CD4-positive, alpha-beta T cell treated with Interleukin-6 for 4 hours (primary cell): Measurements from ENCODE around the gene MTMR1.

ENCODE experiments used
- DNase-seq: peaks from one replicate; pipeline ENCODE4 v3.0.0-alpha.2; 2020; ENCODE audit warnings: mixed read lengths

Gene MTMR1

DNA sequence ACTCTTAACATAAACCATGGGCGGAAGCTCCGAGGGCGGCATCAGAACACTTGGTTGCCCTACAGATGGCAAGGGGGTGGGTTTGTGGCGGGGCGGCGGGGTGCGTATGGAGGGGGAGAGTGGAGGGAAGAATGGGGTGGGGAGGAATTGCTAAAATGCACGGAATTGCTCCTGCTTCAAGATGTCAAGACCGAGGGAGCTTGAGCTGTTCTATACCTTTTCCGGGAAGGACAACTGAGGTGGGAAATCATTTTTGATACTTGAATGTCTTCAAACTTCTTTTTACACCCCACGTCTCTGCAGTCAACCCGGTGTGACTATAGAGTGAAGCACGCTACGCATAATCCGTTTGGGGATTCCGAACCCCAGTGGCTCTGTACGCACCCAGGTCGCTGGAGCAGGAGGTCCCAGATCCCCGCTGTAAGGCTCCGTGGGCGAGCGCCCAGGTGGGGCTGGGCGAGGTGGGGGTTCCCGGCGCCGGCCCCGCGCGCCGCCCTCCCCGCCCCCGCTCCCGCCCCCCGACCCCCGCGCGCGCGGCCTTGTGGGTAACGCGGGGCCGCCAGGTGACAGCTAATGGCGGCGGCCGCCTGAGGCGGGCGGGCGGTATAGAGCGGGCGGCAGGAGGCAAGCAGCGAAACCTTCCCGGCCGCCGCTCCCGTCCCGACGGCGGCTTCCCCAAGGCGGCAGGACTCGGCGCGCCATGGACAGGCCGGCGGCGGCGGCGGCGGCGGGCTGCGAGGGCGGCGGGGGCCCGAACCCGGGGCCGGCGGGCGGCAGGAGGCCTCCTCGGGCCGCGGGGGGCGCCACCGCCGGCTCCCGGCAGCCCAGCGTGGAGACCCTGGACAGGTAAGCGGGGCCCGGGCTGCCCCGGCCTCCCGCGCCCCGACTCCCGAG, at the start of gene MTMR1:
Gene MTMR1, plus strand, starts transcription at position 566 of the 894 bp plus-strand sequence. Its CDS starts 135 bp downstream, at position 701.
- peak; percentile 62 for DNase-seq

DNA sequence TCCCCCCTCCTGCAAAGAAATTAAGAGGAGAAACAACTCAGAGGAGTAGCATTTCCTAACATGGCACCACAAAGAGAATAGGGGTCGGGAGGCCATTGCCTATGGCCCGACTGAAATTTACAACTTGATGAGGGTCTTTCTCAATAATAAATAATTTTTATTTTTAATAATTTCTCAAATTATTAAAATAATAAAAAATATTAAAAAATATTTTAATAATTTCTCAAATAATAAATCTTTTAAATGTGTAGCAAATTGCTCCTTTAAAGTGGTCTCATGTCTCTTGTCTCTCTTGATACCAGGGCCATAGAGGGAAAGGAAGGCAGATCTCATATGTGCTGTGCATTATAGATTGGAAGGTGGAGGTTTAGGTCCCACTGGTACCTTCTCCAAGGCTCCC, 49.2 kb upstream of the MTMR1 start:
- no peak for DNase-seq

DNA sequence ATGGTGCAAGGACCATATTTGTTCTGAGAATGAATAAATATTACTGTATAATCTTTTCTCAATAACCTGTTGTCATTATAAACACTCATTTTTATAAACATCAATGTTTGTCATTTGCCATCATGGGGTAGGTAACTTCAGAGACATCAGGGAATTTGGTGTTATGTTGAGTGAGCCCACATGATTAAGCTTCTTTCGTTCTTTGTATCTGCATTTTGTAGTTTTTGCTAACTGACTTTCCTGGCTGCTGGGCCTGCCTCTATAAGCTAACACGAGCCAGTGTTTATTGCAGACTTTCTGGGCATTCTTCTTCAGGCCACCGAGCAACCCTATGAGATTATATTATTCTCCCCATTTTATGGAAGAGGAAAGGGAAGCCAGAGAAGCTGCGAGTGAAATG, 48.8 kb upstream of the MTMR1 start:
- no peak for DNase-seq

DNA sequence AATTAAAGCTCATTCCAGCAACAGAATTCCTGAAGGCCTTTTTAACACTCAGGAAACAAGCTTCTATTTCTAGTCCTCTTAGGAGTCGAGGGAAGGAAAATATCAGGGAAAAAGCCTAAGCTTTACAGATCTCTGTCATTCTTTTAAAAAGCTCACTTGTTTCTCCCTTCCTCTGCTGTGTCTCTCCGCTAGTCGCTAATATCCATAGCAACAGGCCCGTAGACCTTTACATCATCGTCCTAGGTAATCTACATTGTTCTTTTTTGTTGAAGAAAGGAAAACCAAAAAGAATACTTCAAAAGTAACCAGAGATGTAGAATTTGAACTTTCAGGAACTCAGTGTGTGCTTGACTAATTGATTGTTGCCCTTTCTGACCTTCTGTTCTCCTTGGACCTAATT, 45.9 kb upstream of the MTMR1 start:
- no peak for DNase-seq

DNA sequence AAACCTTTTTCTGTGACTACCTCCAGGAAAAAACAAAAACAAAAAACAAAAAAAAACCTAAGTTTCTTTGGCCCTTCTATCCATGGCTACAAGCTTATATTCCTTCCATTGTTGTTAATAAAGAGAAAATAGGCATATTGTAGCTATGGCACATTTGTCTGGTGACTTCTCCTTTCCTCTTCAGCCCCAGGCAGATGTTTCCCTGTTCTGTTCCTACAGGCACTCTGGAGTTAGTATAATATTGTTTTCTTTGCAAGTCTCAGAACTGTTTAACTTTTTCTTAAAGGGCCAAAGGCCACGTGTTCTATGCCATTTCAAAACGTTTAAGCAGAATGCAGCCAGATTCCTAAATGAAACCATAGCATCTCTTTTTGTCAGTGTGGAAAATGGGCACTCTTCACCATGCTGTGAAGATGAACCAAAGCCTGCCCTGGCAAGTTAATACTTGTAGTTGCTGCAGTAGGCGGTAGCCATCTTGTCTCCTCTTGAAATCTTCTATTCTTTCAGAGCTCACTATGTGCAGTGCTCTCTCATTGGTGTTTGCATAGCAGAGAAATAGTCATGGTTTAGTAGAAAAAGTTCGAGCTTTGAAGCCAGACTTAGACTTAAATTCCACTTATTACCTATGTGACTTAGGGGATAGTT, 44.8 kb upstream of the MTMR1 start:
- no peak for DNase-seq

DNA sequence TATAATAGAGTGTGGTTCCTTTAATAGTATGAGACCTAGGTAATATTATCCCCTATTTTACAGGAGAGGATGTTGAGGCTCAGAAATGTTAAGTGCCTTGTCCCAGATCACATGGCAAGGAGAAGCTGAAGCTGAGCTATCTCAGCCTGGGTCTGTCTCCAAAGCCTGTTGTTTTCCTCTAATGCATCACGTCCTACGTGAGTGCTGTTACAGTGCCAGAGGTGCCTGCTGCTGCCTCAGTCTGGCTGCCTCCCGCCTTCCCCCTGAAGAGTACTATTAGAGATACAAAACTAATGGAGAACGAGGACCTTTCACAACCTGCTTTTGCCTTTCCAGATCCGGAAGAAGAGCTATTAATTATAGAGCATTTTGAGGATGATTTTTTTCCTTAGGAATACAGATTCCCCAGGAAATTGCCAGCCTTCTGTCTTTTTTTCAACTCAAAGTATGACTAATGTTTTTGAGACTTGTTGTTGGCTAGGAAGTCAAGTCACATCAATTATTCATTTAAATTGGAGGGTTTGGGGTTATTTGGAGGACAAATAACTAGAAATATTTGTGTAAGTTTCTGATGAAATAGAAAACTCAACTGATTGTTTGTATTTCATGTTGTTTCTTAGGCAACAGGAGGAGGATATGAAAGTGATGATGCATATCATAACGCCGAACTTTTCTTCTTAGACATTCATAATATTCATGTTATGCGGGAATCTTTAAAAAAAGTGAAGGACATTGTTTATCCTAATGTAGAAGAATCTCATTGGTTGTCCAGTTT, 43.9 kb upstream of the MTMR1 start:
- DNase-seq: no peak

DNA sequence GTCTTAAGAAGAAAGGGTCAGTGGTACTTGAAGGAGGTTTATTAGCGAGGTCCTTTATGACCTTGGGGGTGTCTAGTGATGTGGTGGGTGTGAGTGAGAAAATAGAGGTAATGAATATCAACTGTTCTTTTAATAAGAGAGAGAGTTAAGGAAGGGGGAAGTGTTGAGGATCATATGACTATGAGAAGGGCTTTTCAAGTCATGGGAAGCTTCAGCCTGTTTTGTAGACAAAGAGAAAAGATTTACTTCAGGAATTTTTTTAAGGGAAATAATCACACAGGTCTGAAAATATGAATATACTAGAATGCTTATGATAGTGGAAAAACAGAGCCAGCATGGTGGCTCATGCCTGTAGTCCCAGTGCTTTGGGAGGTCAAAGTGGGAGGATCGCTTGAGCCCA, 41.3 kb upstream of the MTMR1 start:
- DNase-seq: no peak

DNA sequence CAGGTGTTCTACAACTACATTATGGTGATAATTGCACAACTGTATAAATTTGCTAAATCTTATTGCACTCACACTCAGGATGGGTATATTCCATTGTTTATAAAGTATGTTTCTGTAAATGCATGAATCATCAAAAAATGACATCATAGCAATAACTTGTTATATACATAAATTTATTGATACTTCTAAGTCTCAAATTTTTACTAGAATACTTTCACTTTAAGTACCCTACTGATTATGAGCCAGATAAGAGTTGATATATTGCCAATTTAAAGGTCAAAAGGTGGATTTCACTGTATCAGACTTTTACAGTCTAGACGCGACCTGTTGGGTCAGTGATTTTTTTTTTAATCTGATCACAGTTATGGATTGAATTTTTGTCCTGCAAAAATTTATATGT, 37.4 kb upstream of the MTMR1 start:
- DNase-seq: no peak

DNA sequence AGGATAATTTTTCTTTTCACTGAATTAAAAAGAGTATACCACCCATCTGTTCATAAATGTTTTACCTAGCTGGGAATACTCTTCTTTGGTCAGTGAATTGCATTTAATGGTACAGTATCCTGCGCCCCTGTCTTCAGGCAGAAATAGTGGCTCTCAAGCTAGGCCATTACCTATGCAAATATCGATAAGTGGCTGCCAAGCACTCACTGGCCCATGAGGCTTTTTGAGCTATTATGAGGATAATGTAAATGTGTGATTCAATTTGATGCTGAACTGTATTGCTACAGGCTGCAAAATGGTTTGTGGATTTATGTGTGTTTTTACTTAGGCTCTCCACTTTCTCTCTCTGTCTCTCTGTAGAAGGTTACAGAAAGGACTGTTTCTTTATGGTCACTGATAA, 30.1 kb upstream of the MTMR1 start:
- no peak for DNase-seq

DNA sequence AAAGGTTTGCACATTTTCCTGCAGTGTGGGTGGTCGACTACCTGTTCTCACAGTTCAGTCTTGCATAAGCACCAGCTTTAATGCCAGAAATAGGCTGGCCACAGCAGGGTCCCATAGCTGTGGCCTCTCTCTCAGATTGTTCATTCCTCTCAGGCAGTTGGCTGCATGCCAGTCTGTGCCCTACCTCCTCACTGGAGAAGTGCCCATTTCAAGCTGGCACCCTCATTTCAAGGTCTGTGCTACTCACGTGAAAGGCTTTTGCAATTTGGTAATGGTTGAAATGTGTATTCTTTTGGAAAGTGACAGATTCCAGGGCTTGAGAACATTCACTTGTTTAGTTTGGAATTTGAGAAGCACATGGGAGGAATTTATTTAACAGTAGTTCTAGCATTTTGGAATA, 28.9 kb upstream of the MTMR1 start:
- no peak for DNase-seq

DNA sequence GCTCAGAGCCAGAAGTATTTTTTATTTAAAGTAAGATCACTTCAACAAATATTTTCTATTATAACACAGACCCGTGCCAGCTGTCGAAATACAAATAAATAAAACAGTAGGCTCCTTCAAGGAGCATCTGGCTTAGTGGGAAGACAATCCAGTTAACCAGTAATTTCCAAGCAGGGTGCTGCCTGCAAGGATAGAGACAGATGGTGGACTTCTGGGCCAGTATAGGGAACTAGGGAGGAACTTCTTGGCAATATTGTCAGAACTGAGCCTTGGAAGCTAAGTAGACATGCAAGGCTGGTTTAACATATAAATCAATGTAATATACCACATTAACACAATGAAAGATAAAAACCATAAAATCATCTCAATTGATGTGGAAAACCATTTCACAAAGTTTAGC, 17.0 kb upstream of the MTMR1 start:
- no peak for DNase-seq

DNA sequence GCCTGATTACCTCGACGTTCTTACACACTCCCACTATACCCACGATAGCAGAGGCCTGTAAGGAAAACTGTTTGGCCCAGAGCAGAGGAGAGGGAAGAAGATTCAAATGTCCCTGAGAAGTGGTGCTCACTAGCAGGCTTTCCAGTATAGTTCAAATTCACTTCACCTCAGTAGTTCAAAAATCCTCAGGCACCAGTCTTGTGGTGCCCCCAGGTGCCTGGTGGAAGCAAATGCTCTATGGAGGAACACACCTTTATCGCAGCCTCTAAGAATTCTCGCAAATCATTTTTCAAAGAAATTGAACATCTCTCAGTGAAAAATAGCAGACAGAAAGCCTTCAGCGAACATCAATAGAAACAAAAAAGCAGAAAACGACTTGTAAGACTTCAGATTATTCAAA, 12.2 kb upstream of the MTMR1 start:
- no peak for DNase-seq

DNA sequence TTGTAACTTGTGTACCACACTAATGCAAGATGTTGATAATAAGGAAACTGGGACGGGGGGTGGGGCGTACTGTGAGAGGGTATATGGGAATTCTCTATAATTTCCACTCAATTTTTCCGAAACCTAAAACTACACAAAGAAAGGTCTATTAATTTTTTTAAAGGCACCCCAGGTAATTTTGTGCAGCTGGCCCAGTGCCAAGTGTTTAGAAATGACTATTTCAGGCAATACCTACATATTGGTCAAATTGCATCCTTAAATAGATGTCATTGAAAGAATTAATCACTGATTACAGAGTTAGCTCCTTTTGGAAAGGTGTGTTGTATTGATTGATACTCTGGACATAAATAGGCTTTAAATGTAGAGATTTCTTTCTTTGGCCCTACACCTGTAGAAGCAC, 10.1 kb upstream of the MTMR1 start:
- DNase-seq: no peak

DNA sequence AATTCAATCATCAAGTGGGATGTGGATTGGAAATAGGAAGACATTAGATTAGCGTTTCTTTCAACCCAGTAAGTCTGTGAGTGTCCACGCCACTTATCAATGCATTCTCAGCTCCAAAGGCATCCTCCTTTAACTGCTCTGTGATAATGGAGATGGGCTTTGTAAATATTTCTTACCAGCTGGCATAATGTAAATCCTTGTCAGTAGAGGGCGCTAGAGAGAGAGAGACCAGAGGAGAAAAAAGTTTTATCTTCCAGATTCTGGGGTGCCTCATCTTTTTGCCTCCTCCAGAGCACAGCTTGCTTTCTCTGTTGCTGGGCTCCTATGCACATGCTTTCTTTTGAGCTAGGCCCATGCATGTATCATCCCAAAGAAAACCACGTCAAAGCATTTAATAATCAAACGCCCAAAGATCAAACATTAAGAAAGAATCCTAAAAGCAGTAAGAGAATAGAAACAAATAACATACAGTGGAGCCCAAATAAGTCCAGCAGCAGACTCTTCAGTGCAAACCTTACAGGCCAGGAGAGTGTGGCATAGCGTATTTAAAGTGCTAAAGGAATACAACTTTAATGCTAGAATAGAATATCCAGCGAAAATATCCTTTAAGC, 9.6 kb upstream of the MTMR1 start:
- peak; percentile 33 for DNase-seq

DNA sequence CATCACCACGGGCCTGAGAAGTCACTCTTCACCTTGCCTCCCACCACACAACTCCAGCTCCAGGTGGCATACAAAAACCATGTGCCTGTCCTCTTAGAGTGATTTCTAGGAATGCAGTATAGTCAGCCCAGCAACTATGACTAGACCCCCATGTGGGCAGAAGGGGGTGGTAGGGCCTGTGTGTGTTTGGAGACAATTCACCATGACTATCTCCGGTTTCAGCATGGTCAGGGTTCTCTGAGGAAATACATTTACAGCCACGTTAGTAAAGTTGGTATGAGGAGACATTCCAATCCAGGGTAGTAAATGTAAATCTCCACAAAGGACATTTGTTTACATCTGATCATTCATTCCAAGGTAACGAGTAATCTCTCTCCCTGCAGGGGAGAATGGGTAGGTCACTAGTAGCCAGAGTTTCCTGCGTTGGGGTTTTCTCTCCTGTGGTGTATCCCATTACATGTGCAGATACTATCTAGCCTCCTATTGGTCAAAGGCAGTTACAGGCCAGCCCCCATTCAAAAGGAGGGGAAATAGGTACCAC, 4.2 kb upstream of the MTMR1 start:
- no peak for DNase-seq

DNA sequence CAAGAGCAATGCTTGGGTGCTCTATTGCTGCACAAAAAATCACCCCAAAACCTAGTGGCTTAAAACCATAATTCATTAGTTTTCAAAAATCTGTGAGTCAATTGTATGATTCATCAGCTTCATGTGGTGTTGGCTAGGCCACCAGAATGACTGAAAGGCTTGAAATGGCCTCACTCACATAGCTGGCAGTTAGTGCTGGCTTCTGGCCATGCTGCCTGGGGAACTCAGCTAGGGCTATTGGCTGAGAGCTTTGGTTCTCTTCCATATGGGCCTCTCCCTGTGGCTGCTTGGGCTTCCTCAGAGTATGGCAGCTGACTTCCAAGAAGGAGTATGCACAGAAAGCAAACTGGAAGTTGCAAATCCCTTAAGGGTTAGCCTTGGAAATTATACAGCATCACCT, 3.1 kb upstream of the MTMR1 start:
- DNase-seq: no peak

DNA sequence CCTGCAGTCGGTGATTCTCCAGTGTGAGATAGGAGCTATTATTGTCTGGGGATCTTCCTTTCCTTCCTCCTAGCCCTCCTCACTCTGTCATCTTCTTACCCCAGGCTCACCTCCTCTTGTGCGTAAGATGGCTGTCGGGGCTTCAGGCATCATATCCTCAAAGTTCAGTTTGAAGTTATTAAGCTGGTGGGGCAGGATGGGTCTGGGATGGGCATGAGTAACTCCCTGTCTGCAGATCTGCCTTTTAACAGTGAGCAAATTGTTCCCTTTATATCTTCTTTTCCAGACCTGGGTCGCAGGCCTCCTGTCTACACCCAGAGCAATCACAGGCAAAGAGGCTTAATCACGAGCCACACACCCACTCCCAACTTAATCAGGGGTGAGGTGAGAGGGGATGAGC, 900 bp upstream of the MTMR1 start:
- DNase-seq: peak; percentile 15

DNA sequence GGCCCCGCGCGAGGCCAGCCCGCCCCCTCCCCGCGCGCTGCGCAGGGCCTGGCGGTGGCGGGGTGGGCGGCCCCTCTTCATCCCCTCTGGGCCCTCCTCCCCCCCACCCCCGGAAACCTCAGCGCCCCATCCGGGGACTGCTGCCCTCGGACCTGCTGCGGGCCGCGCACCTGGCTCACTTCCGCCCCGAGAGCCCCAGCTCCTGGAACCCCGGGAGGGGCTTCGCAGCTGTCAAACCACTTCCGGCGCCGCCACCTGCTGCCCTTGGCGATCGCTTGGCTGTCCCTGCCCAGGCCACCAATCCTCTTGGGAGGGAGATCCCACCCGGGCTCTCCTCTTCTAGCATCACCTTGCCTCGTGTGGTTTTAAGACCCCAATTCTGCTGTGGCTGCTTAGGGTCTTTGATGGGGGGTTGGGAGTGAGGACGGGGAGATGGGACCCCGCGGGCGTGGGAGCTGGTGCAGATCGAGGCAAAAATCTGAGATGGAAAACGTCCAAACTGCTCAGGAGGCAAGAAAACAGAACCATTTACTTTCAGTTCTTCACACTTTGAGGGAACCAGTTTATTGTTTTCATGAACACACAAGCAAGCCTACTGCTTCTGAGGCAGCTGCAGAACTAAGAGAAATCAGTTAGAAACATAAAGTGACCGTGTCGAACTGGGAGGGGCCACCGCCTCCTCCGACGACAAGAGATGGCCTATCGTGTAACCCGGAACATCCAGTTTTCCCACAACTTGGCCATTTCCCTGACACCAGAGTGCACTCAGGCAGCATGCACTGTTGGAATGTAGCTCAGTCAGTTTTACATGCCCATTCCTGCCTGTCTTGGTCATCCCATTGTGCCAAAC, 754 bp downstream of the MTMR1 start:
- peak; percentile 74 for DNase-seq

DNA sequence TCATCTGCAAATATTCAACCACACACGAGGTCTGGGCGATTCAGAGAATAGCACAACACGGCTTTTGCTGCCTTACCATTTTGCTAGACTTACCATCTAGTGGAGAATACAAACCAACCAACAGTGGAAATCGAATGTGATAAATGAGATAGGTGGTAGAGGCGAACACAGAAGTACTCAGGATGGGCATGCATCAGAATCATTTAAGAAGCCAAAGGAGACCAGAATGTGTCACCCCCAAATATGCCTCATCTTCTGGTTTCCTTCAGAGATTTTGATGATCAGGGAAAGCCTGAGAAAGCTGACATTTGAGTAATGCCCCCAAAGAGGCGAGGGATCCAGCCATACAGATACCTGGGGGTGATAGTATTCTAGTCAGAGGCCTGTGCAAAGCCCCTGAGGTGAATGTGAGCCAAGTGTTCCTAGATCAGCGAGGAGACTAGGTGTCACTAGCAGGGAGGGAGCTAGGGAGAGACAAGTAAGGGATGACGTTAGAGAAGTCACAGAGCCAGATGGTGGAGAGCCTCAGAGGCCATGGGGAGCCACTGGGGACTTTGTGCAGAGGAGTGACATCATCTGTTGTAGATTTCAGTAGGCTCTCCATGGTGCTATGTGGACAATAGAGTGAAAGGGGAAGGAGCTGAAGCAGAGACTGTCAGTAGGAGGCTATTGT, 1.7 kb downstream of the MTMR1 start:
- peak; percentile 8 for DNase-seq

DNA sequence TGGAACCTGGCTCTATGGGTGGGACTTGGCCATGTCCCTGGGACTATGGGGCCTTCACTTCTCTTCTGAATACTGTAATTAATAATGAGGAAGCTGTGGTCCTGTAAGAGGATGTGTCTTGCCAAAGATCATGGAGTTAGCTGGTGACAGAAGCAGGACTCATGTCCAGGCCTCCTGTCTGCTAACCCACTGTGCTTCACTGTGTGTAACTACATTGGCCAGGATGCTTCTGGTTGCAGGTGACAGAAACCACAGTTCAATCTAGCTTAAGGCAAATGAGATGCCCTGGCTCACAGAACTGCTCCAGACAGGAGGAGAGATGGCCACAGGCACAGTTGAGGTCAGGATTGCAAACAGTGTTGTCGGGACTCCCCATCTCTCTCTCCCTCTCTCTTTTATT, 3.1 kb downstream of the MTMR1 start:
- DNase-seq: no peak

DNA sequence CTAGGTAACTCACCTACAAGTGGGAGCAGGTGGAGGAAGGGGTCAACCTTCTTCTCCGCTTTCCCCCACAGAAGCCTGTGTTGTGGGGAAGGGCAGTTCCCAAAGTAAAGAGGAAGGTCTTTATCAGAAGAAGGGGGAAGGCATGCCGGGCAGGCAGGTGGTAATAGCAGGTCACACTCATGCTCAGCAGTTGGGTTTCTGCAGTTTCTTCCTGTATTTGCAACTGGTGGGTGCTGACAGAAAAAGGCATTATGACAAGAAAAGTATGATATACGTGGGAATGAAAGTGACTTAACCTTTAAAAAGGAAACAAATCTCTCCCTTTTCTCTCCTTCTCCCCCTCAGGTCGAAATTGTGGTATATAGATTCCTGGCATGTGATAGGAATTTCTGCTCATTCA, 3.7 kb downstream of the MTMR1 start:
- DNase-seq: peak; percentile 19
